ENCODE data around the gene NDUFV3. TPM values are rescaled to one million over a fixed set of nuclear protein-coding genes. Genes with fewer than 3 reads are reported as not detected.

NDUFV3 gene
- polyA plus RNA-seq, 1 donor from 2014 or later, result 22.7 TPM

- Histone ChIP-seq H2AFZ (ENCODE audit: low read depth, low read length) (no peak overlapping the region), H3K9me3 (ENCODE audit: low read length) (no peaks in the 10 kb centered on the region), H3K27me3 (ENCODE audit: insufficient read depth, low read depth, low read length) (no peaks in the 10 kb centered on the region), H3K9ac (ENCODE audit: low read length) (no peak overlapping the region), H3K9me2 (ENCODE audit: insufficient read depth, low read length) (no peaks in the 10 kb centered on the region), H3K27ac (ENCODE audit: low read length) (no peak overlapping the region), H3K4me2 (ENCODE audit: low read length) (no peak overlapping the region), H4K20me1 (ENCODE audit: insufficient read depth) (no peaks in the 10 kb centered on the region), H3F3A (ENCODE audit: insufficient read depth, low read length, poor library complexity, severe bottlenecking) (no peaks in the 10 kb centered on the region), H3K4me3 (ENCODE audit: low read length) (no peak overlapping the region), H3K36me3 (ENCODE audit: insufficient read depth, low read length) (no peaks in the 10 kb centered on the region), H3K79me2 (replicated peaks; ENCODE audit: insufficient read depth, low read length) (no peaks in the 10 kb centered on the region)
- no peak for TF ChIP-seq CTCF (IDR thresholded peaks at IDR 0.05; ENCODE audit: poor library complexity, severe bottlenecking)
- no peak for TF ChIP-seq REST (IDR thresholded peaks at IDR 0.05; ENCODE audit: borderline replicate concordance)
- no peak for TF ChIP-seq POLR2AphosphoS5 (IDR thresholded peaks at IDR 0.05)
- TF ChIP-seq EP300 (conservative IDR thresholded peaks at IDR 0.05; ENCODE audit: poor library complexity, severe bottlenecking), result no peak
- TF ChIP-seq SMC3 (conservative IDR thresholded peaks at IDR 0.05; ENCODE audit: poor library complexity), result no peak
- TF ChIP-seq EZH2 (IDR thresholded peaks at IDR 0.05; ENCODE audit: borderline replicate concordance, insufficient read depth, low read length, poor library complexity, severe bottlenecking), result no peak
- TF ChIP-seq RAD21 (conservative IDR thresholded peaks at IDR 0.05), result no peak
- TF ChIP-seq MXI1 (conservative IDR thresholded peaks at IDR 0.05; ENCODE audit: poor library complexity, severe bottlenecking), result no peak
- no peak for TF ChIP-seq TAF1 (IDR thresholded peaks at IDR 0.05; ENCODE audit: low read depth)
These were observed 44.0 kb upstream of the NDUFV3 start for GRCh38 chr21:42848932-42849758.

- no peaks in the 10 kb centered on the region for H3K36me3 ChIP-seq (ENCODE audit: insufficient read depth, low read length)
- H3K9me2 ChIP-seq (ENCODE audit: insufficient read depth, low read length), result no peaks in the 10 kb centered on the region
- H3K4me3 ChIP-seq (ENCODE audit: low read length), result no peak overlapping the region
- no peak for TF ChIP-seq RAD21 (conservative IDR thresholded peaks at IDR 0.05)
- TF ChIP-seq EZH2 (IDR thresholded peaks at IDR 0.05; ENCODE audit: borderline replicate concordance, insufficient read depth, low read length, poor library complexity, severe bottlenecking), result no peak
- TF ChIP-seq SMC3 (conservative IDR thresholded peaks at IDR 0.05; ENCODE audit: poor library complexity), result no peak
- no peak for TF ChIP-seq EP300 (conservative IDR thresholded peaks at IDR 0.05; ENCODE audit: poor library complexity, severe bottlenecking)
- TF ChIP-seq CTCF (IDR thresholded peaks at IDR 0.05; ENCODE audit: poor library complexity, severe bottlenecking), result no peak
- no peak for TF ChIP-seq POLR2AphosphoS5 (IDR thresholded peaks at IDR 0.05)
- no peak overlapping the region for H3K9ac ChIP-seq (ENCODE audit: low read length)
- no peaks in the 10 kb centered on the region for H3K79me2 ChIP-seq (replicated peaks; ENCODE audit: insufficient read depth, low read length)
- H3K27ac ChIP-seq (ENCODE audit: low read length), result no peak overlapping the region
- no peaks in the 10 kb centered on the region for H3F3A ChIP-seq (ENCODE audit: insufficient read depth, low read length, poor library complexity, severe bottlenecking)
- no peak overlapping the region for H2AFZ ChIP-seq (ENCODE audit: low read depth, low read length)
- H3K4me2 ChIP-seq (ENCODE audit: low read length), result no peak overlapping the region
- H3K9me3 ChIP-seq (ENCODE audit: low read length), result no peaks in the 10 kb centered on the region
- H3K27me3 ChIP-seq (ENCODE audit: insufficient read depth, low read depth, low read length), result no peaks in the 10 kb centered on the region
- no peaks in the 10 kb centered on the region for H4K20me1 ChIP-seq (ENCODE audit: insufficient read depth)
These were observed 43.2 kb upstream of the NDUFV3 start for GRCh38 chr21:42849759-42850412.

Data from neural cell (in vitro differentiated cells).